Gastrocnemius medialis (tissue), 4 donors: ENCODE results near the gene APBB2. TPM values are rescaled to one million over a fixed set of nuclear protein-coding genes. Genes with fewer than 3 reads are reported as not detected.
"Not testable (repeated sequence)": the region's sequence is repeated elsewhere in the genome, so short reads cannot be mapped to it uniquely, and the experiment has no call there.

Experiments used
- ATAC-seq, 2 donors: fragments of 150-250 bp; one replicate each; pipeline ENCODE4 v1.9.1; 2016
- DNase-seq, 2 donors: peaks; one replicate each; pipeline ENCODE4 v3.0.0-alpha.2; 2019
- H3K27ac ChIP-seq, 4 donors: fragments of 200-600 bp; sonication (generic); 1 replicate in 1 of 4; 2 replicates in 3 of 4; pipeline ENCODE4 v1.5.1; 2016 to 2018; ENCODE audit warnings: mild to moderate bottlenecking in 2 of 4, moderate library complexity in 1 of 4
- H3K27me3 ChIP-seq, 3 donors: fragments of 200-600 bp; sonication (generic) in 2 of 3; 1 replicate in 1 of 3; 2 replicates in 2 of 3; pipeline versions ENCODE4 v1.5.1 to v1.6.0; 2016 to 2019; ENCODE audit warnings: mild to moderate bottlenecking in 1 of 3, moderate library complexity in 1 of 3
- H3K36me3 ChIP-seq, 2 donors: fragments of 200-600 bp; sonication (generic) in 1 of 2; one replicate each; pipeline ENCODE4 v1.5.1; 2017 to 2018
- H3K4me1 ChIP-seq, 2 donors: fragments of 200-600 bp; sonication (generic) in 1 of 2; one replicate each; pipeline ENCODE4 v1.5.1; 2016 to 2017; ENCODE audit warnings: mild to moderate bottlenecking in 2 of 2
- H3K4me3 ChIP-seq, 4 donors: fragments of 200-600 bp; sonication (generic) in 3 of 4; 1 replicate in 1 of 4; 2 replicates in 3 of 4; pipeline ENCODE4 v1.5.1; 2016 to 2019; ENCODE audit warnings: mild to moderate bottlenecking in 2 of 4
- H3K9me3 ChIP-seq, 3 donors: fragments of 200-600 bp; sonication (generic) in 2 of 3; 1 replicate in 1 of 3; 2 replicates in 2 of 3; pipeline ENCODE4 v1.5.1; 2016 to 2019
- POLR2A ChIP-seq, 2 donors: fragments of 450-650 bp; IDR thresholded peaks; one replicate each; pipeline ENCODE4 v1.6.1; 2017; ENCODE audit warnings: antibody characterized with exemption in 2 of 2, mild to moderate bottlenecking in 2 of 2, moderate library complexity in 2 of 2
- in situ Hi-C, 4 donors: fragments of 200-750 bp; cut with MboI; loops; one replicate each; pipeline versions ENCODE4 v1.15.0 to v1.8.0; 2017; ENCODE audit warnings: low sequenced_read_pairs in 4 of 4
- intact Hi-C: fragments of 100-400 bp; cut with DNase I; formaldehyde crosslinking; loops from one replicate; pipeline ENCODE4 v1.15.1; 2023; ENCODE audit warnings: low total_unique reads
- total RNA-seq, 4 donors: library from RNA; depleted of rRNA; stranded (reverse); fragments of >200 nt; gene quantifications; one replicate each; pipeline versions ENCODE4 v1.1.0 to v1.2.3, GENCODE V29; 2016
- TF ChIP-seq, protein P1 (sequence below), 5 experiments: fragments of 450-650 bp in 3 of 5; fragments of 200-600 bp in 2 of 5; sonication (generic) in 2 of 5; IDR thresholded peaks in 4 of 5; conservative IDR thresholded peaks in 1 of 5; 1 replicate in 4 of 5; 2 replicates in 1 of 5; pipeline ENCODE4 v1.5.1; 2016 to 2019; ENCODE audit warnings: antibody characterized with exemption in 5 of 5, mild to moderate bottlenecking in 3 of 5, moderate library complexity in 3 of 5

Gene APBB2
- total RNA-seq, 4 donors from 2014 or later = 14.3 to 20.5 (median 14.5) TPM

DNA sequence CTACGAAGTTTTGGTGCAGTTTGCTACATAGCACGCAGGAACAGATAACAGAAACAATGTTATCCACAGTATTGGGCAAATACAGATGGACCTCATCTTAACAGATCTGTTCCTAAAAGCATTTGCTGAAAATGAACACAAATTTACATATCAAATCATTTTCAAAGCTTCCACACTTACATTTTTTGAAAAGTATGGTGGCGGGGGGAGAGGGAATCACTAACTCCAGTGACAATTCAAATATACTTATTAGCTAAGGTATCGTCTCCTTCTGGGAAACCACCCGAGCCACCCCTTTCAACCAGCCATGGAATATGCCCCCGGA is 289.6 kb downstream of the APBB2 start:
- in situ Hi-C loops (loop anchor here (5.0 kb wide), 1 partner anchor 293 kb away; no protein-coding TSS in a partner anchor), intact Hi-C loops (loop anchor here (1.0 to 5.0 kb wide), 2 partner anchors 16 to 53 kb away; no protein-coding TSS in a partner anchor)
- H3K27ac ChIP-seq = no peak overlapping the region
- H3K4me1 ChIP-seq = peaks cover 3 to 9% of the 10 kb centered on the region in 2 donors
- TF ChIP-seq POLR2A (IDR thresholded peaks at IDR 0.05) = no peak
- no peak overlapping the region for H3K4me3 ChIP-seq
- DNase-seq (no peak), ATAC-seq (no peak)
- no peaks in the 10 kb centered on the region for H3K36me3 ChIP-seq
- H3K27me3 ChIP-seq = no peaks in the 10 kb centered on the region
- no peaks in the 10 kb centered on the region for H3K9me3 ChIP-seq

DNA sequence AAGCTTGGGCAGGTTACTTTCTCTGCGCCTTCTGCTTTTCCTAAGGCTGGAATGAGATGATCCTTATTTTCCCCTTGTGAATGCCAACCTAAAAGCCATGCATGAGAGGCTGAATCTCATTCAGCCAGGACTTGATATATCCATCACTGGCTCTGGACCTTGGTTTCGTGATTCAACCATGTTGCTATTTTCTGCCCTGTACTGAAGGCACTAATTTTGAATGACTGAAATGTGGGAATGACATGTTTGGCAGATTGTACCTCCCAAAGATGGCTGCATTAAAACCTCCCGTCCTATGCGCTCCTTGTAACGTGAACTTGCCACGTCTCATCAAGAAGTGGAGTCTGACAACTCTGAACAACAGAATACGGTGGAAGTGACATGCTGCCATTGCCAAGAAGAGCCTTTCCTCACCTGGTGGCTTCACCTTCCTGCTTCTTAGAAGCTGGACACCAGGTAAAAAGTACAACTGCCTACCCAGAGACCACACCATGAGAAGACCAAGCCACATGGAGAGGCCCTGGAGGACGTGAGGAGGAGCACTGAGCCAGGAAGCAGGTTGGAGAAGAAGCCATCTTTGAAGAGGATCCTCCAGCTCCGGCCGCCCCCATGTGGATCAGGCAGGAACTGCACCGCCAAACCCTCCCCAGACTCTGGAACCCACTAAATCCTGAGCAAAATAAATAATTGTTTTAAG is 290.1 kb downstream of the APBB2 start:
- ATAC-seq (peak; percentile 44 to 63), DNase-seq (peak in 1 of 2 donors; percentile 36)
- Histone ChIP-seq H3K36me3 (no peaks in the 10 kb centered on the region), H3K4me1 (peaks cover 3 to 9% of the 10 kb centered on the region in 2 donors), H3K4me3 (no peak overlapping the region), H3K27ac (peak overlapping the region in 3 of 4 donors; percentile 12 to 45 (median 33)), H3K27me3 (no peaks in the 10 kb centered on the region), H3K9me3 (no peaks in the 10 kb centered on the region)
- in situ Hi-C loops = loop anchor here in 1 of 4 donors (5.0 kb wide), 1 partner anchor 293 kb away; no protein-coding TSS in a partner anchor
- TF ChIP-seq, protein P1, sequence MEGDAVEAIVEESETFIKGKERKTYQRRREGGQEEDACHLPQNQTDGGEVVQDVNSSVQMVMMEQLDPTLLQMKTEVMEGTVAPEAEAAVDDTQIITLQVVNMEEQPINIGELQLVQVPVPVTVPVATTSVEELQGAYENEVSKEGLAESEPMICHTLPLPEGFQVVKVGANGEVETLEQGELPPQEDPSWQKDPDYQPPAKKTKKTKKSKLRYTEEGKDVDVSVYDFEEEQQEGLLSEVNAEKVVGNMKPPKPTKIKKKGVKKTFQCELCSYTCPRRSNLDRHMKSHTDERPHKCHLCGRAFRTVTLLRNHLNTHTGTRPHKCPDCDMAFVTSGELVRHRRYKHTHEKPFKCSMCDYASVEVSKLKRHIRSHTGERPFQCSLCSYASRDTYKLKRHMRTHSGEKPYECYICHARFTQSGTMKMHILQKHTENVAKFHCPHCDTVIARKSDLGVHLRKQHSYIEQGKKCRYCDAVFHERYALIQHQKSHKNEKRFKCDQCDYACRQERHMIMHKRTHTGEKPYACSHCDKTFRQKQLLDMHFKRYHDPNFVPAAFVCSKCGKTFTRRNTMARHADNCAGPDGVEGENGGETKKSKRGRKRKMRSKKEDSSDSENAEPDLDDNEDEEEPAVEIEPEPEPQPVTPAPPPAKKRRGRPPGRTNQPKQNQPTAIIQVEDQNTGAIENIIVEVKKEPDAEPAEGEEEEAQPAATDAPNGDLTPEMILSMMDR (IDR thresholded peaks at IDR 0.05 in 4 of 5, conservative IDR thresholded peaks at IDR 0.05 in 1 of 5) = peak; percentile 82 to 91 (median 83)
- TF ChIP-seq POLR2A (IDR thresholded peaks at IDR 0.05) = no peak
- intact Hi-C loops = loop anchor here (1.0 kb wide), 1 partner anchor 16 kb away; no protein-coding TSS in a partner anchor

DNA sequence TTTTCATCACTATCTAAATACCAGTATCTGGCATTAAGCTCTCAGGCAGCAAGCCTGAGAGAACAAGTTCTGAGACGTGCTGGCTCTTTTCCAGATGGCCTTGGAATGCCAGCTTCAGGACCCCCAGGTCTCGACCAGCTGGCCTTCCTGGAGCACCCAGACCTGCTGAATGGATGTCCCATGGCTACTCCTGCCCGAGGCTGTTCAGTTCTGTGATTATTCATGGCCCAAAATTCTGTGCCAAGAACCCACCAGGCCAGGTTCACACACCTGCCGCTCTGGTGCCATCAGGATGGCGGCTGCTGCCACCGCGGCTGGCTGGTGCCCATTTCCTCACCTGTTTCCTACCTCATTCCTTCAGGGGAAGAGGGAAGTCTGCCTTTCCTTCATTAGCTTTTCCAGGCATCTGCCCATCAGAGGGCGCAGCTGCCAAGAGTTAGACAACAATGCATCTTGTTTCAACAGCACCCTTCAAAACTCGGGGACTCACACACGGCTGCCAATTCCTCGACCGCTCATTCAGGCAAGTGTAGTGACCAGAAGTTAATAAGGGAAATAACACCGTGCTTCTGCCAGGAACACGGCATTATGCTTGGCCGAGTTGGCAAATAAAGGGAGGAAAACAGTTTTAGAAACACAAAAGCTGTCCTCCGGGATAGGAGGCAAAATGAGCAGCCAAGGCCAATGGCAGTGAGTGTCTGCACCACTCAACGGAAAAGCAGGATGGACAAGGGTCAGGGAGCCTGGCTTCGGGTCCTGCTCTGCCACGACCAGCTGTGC is 290.8 kb downstream of the APBB2 start:
- Histone ChIP-seq H3K4me3 (no peak overlapping the region), H3K36me3 (no peaks in the 10 kb centered on the region), H3K27me3 (no peaks in the 10 kb centered on the region), H3K4me1 (peaks cover 8 to 14% of the 10 kb centered on the region in 2 donors), H3K27ac (peak overlapping the region in 3 of 4 donors; percentile 23 to 45 (median 33)), H3K9me3 (no peaks in the 10 kb centered on the region)
- TF ChIP-seq POLR2A (IDR thresholded peaks at IDR 0.05) = no peak
- TF ChIP-seq, protein P1 (IDR thresholded peaks at IDR 0.05 in 4 of 5, conservative IDR thresholded peaks at IDR 0.05 in 1 of 5) = no peak
- in situ Hi-C loops = loop anchor here in 1 of 4 donors (5.0 kb wide), 1 partner anchor 294 kb away; no protein-coding TSS in a partner anchor
- peak; percentile 16 to 49 for ATAC-seq
- intact Hi-C loops = loop anchor here (1.0 kb wide), 1 partner anchor 15 kb away; no protein-coding TSS in a partner anchor
- no peak for DNase-seq

DNA sequence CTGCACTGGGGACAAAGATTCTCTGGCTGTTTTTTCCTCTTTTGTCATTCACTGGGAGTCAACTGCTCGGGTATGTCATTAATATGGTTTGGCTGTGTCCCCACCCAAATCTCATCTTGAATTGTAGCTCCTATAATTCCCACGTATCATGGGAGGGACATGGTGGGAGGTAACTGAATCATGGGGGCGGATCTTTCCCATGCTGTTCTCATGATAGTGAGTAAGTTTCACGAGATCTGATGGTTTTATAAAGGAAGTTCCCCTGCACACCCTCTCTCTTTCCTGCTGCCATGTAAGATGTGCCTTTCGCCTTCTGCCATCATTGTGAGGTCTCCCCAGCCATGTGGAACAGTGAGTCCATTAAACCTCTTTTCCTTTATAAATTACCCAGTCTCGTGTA is 294.4 kb downstream of the APBB2 start:
- not testable (repeated sequence) for H3K27me3 ChIP-seq, H3K27ac ChIP-seq, DNase-seq, ATAC-seq, H3K9me3 ChIP-seq, H3K4me3 ChIP-seq, H3K36me3 ChIP-seq
- intact Hi-C loops = loop anchor here (5.0 kb wide), 2 partner anchors 78 to 652 kb away; no protein-coding TSS in a partner anchor
- peaks cover 34 to 42% of the 10 kb centered on the region in 2 donors for H3K4me1 ChIP-seq
- in situ Hi-C loops = loop anchor here in 1 of 4 donors (5.0 kb wide), 1 partner anchor 297 kb away; no protein-coding TSS in a partner anchor

DNA sequence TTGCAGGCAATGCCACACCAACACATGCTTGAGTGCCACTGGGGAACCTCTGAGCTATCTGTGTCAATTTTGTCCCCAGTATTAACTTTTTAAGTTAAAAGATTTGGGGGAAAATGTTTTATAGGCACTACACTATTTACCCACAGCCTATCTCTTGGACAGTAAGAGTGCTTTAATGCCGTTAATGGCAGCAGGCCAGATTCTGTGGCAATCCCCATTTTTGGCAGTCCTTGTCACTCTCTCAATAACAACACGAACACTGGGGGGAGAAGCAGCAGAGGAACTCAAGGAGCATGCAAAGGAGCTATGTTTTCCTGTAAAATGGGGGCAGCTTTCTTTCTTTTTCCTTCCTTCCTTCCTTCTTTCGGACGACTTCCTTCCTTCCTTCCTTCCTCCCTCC is 296.0 kb downstream of the APBB2 start:
- no peak overlapping the region for H3K4me3 ChIP-seq
- in situ Hi-C loops = no loop called here
- intact Hi-C loops = loop anchor here (5.0 kb wide), 2 partner anchors 76 to 654 kb away; no protein-coding TSS in a partner anchor
- H3K27ac ChIP-seq = peak overlapping the region; percentile 46 to 73 (median 52)
- DNase-seq = peak; percentile 80 to 90
- peaks cover 34 to 38% of the 10 kb centered on the region in 2 donors for H3K4me1 ChIP-seq
- TF ChIP-seq POLR2A (IDR thresholded peaks at IDR 0.05) = no peak
- TF ChIP-seq, protein P1 (IDR thresholded peaks at IDR 0.05 in 4 of 5, conservative IDR thresholded peaks at IDR 0.05 in 1 of 5) = peak in 1 of 5 experiments; percentile 11
- no peaks in the 10 kb centered on the region for H3K27me3 ChIP-seq
- ATAC-seq = peak; percentile 83 to 94
- H3K9me3 ChIP-seq = no peaks in the 10 kb centered on the region
- H3K36me3 ChIP-seq = no peaks in the 10 kb centered on the region
